Measurements from ENCODE around the gene DIAPH1.

DNA sequence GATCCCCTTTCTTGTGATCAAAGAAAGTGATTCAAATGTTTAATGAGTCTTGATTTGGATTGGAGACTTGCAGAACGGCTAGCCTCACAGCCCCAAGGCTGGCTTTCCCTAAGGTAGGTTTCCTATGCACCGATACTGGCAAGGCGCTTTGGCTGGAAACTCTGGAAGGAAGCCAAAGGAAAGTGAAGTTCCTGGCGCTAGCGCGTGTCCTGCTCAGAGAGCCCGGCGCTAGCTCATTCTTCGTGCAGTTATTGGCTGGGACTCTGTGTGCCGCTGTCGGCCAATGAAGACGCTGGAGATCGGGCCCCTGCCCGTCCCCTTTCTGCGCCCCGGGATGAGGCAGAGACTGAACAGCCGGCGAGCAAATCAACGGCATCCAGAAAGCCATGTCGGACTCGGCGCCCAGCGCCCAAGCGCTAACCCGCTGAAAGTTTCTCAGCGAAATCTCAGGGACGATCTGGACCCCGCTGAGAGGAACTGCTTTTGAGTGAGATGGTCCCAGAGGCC, 143.1 kb downstream of the DIAPH1 start, which contains the start of gene PCDHGC3:
- TF ChIP-seq, protein P1, sequence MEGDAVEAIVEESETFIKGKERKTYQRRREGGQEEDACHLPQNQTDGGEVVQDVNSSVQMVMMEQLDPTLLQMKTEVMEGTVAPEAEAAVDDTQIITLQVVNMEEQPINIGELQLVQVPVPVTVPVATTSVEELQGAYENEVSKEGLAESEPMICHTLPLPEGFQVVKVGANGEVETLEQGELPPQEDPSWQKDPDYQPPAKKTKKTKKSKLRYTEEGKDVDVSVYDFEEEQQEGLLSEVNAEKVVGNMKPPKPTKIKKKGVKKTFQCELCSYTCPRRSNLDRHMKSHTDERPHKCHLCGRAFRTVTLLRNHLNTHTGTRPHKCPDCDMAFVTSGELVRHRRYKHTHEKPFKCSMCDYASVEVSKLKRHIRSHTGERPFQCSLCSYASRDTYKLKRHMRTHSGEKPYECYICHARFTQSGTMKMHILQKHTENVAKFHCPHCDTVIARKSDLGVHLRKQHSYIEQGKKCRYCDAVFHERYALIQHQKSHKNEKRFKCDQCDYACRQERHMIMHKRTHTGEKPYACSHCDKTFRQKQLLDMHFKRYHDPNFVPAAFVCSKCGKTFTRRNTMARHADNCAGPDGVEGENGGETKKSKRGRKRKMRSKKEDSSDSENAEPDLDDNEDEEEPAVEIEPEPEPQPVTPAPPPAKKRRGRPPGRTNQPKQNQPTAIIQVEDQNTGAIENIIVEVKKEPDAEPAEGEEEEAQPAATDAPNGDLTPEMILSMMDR (conservative IDR thresholded peaks at IDR 0.05; ENCODE audit: low read length), result peak; percentile 40; the same call in 1 of the 2 replicates
- no peak for TF ChIP-seq EZH2phosphoT487 (IDR thresholded peaks at IDR 0.05; ENCODE audit: borderline replicate concordance)
